GM19468 (cell line): Measurements from ENCODE around the gene TAGLN2.

Experiments
- ATAC-seq: cut with Tn5 transposase; IDR thresholded peaks from one replicate; pipeline ENCODE4 v1.9.1; 2021; ENCODE audit warnings: mild to moderate bottlenecking, moderate library complexity, moderate number of reproducible peaks; ENCODE audit not compliant: unreplicated experiment; ENCODE audit errors: extremely low read depth

The TAGLN2 gene

GRCh38 chr1:159924791-159925718, at the start of gene TAGLN2:
Gene TAGLN2, minus strand, starts transcription at chr1:159925507. Its CDS starts 4,998 bp downstream, at chr1:159920509.
- peak; percentile 69 for ATAC-seq

DNA sequence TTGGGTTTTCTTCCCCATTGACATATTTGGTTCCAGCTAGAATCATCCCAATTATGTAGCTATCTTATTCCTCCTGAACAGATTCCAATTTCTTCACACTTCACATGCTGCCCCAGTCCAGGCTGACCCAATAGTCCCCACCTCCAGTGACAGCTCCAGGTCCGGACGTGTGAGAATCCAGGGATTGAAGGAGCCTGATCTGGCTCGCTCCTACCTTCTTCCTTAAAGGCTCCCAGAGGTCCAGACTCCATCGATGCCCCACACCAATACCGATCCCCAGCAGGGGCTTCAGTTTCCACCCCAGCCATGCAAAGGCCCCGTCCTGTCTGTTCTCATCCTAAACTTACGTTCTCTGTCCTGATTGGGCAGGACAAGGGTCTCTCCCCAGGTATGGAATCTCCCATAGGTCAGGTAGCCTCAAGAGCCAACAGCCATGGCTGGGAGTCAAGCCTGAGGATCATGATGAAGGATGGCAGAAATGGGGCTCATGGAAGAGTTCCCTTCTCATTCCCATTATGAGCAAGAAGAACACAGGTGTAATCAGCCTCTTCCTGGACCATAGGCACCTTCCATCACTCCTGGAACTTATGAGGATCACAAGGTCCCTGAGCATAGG, 49.2 kb upstream of the TAGLN2 start:
- ATAC-seq, result no peak

DNA sequence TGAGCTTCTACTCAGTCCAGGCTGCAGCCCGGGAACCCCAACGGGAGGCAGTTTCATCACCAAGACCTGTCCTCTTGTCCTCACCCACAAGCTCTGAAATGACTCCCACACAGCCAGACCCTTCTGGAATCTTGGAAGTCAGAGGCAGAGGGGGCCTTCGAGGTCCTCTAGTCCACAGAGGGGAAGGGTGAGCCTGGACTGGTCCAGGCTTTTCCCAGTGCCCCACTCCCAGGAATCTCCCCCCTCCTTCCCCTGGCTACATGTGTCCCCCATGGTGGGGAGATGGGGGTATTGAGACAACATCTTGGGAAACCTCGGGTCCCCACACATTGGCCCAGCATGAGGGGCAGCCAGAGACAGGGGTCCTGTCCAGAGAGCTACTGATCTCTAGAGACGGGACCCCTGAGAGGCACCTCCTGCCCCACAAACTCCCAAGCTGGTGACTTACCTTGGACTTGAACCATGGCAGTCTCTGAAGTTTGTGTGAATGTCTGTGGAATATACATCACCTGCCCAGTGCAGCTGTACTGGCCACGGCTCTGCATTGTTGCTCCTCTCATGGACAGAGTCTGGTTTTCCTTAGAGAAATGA, 48.1 kb upstream of the TAGLN2 start:
- no peak for ATAC-seq

- no peak for ATAC-seq
These were observed 47.3 kb upstream of the TAGLN2 start for GRCh38 chr1:159972443-159973205.

GRCh38 chr1:159970932-159971342, 45.6 kb upstream of the TAGLN2 start:
- ATAC-seq, result no peak

GRCh38 chr1:159968901-159969300, 43.6 kb upstream of the TAGLN2 start:
- no peak for ATAC-seq

GRCh38 chr1:159965263-159965662, 40.0 kb upstream of the TAGLN2 start:
- no peak for ATAC-seq

DNA sequence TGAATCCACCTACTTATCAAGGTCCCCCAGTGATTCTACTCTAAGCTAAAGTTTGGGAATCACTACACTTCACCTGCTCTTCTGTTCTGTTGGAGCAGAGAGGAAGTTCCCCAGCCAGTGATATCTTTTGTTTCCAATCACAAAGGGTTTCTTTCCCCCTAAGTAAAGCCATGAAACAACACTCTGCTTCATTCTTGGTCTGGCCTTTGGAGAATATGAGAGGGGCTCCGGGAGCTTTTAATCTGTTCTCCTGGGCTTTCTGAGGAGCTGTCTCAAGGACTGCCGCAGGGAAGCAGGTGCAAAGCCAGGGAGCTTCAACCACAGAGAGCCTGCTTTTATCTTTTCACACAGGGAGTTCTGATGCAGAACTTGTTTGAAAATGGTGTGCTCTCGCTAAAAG, 38.8 kb upstream of the TAGLN2 start:
- no peak for ATAC-seq

GRCh38 chr1:159962176-159962575, 36.9 kb upstream of the TAGLN2 start:
- no peak for ATAC-seq

GRCh38 chr1:159961636-159962035, 36.3 kb upstream of the TAGLN2 start:
- no peak for ATAC-seq

DNA sequence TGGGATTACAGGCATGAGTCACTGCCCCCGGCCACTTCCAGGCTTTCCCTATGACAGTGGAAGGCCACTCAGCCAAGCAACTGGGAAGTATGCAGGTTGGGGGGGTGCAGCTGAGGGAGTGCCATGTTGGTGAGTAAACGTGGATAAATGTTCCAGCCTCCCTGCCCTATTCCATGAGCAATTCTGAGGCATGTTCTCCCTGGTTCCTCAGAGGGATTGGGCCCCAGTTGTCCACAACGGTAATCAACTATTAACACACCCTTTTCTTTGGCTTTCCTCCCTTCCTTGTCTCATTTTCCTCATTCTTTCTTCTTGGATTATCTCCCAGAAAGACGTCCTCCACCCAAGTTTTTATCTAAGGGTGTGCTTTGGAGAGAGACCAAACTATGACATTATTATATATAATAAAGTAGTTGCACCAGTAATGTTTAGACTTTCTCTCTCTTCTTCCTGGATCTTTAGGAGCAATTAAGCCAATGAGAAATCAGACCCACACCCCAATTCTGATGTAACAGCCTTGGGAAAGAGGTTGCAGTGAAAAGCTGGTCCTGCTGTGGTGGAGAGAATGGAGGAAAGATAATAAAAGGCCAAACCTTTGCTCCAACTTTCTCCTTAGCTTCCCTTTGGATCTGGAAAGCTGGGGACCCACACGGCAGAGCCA, 35.5 kb upstream of the TAGLN2 start:
- ATAC-seq, result no peak

DNA sequence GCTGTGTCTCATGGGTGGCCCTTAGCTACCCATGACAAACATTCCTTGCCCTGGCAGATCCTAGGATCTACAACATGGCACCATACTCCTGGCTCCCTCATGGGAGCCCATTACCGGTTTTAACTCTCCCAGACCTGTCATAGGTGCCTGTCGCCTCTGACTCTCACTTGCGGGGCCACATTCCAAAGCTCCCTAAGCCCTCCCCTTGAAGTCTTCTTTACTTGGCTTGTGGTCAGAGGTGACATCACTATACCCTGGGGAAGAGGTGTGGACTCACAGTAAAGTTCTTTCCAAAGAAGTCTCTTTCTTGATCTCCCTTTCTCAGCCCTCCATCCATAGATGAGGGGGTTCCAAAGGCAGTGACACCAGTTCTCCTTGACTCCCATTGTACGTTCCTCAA, 34.1 kb upstream of the TAGLN2 start:
- ATAC-seq, result no peak

GRCh38 chr1:159958719-159959380, 33.5 kb upstream of the TAGLN2 start:
- no peak for ATAC-seq

DNA sequence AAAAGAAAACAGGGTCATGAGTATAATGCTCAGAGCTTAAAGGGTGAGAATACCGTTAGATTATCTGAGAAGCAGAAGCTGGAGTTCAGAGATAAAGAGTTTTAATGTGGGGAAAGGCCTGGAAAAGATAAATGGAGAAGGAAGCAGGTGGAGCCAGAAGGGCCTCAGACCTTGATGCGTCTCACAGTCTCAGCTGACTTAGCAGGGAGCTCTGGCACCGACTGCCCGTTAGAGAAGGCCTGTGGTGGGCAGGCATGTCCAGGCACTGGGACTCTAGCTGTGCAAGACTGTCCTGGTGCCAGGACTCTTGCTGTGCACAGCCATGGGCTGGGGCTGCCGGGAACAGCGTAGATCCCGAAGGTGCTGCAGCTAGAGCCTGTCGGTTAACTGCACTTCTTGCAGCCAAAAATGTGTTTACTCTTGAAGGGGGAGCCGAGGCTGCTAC, 32.5 kb upstream of the TAGLN2 start:
- no peak for ATAC-seq

GRCh38 chr1:159955456-159955855, 30.1 kb upstream of the TAGLN2 start:
- ATAC-seq, result no peak

DNA sequence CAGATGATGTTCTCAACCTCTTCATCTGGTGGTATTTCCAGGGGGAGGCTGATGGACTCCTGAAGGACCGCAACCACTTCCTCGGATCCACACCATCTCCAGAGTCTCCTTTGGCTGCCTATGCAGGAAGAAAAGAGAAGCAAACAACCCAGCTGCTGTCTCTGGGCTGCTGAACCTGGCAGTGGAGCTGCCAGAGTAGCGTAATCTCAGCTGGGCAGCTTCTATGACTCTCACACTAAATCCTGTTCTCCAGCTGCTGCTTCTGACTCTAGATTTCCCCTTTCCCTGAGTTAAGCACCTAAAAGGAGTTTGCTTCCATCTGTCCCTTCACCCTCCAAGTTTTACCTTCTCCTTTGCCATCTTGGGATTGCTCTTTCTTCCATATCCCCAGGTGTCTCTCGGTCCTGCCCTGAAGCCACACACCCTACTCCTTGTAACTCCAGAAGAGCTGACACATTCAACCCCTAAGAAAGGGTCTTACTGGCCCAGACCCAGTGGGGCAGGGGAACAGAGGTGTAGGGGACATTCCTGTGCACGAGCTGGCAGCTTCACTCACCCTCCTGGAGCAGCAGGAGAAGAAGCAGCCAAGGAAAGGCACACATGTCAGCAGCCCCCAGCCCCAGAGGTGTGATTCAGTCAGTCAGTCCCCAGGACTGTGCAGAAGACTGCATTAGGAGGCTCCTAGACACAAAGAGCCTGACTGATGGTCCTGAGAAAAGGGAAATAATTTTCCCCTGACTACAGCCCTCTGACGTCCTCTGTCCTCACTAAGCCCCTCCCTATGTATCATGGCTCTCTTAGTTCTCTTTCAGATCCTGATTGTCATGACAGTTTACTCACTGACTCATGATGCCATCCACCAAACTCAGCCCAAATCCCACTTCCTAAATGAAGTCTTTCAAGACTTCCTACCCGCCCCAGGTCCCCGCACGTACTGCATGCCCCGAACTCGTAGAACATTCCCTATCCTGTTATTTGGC, 28.5 kb upstream of the TAGLN2 start, which contains the start of gene SLAMF9:
Gene SLAMF9, minus strand, starts transcription at position 702 of the 980 bp plus-strand sequence. Its CDS starts 100 bp downstream, at position 602.
- no peak for ATAC-seq

- no peak for ATAC-seq
These were observed 27.6 kb upstream of the TAGLN2 start for GRCh38 chr1:159952932-159953331.

GRCh38 chr1:159951551-159951950, 26.2 kb upstream of the TAGLN2 start:
- ATAC-seq, result no peak
